ENCODE results near the gene CER1. TPM values are rescaled to one million over a fixed set of nuclear protein-coding genes. Genes with fewer than 3 reads are reported as not detected.

The CER1 gene
- total and polyA plus RNA-seq, 2 of the 8 experiments (the other 6 are each of a cell fraction or from before 2014, with no cell fraction given): 0.26 to 3.4 TPM

DNA sequence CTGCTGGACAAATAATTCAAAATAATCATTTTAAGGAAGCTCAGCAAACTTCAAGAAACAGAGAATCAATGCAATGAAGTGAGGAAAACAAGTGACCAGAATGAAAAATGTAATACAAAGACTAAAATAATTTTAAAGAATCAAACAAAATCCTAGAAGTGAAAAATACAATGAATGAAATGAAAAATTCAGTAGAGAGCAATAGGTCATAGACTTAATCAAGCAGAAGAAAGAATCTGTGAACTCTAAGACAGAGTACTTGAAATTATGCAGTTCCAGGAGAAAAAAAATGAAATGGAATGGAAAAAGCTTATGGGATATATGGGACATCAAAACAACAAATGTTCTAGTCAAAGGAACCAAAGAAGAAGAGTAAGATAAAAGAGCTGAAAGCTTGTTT lies 17.5 kb downstream of the CER1 start (continued):
- TF ChIP-seq, protein P1, sequence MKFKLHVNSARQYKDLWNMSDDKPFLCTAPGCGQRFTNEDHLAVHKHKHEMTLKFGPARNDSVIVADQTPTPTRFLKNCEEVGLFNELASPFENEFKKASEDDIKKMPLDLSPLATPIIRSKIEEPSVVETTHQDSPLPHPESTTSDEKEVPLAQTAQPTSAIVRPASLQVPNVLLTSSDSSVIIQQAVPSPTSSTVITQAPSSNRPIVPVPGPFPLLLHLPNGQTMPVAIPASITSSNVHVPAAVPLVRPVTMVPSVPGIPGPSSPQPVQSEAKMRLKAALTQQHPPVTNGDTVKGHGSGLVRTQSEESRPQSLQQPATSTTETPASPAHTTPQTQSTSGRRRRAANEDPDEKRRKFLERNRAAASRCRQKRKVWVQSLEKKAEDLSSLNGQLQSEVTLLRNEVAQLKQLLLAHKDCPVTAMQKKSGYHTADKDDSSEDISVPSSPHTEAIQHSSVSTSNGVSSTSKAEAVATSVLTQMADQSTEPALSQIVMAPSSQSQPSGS (IDR thresholded peaks at IDR 0.05; ENCODE audit: low read length): no peak
- no peak for TF ChIP-seq YY1 (IDR thresholded peaks at IDR 0.05; ENCODE audit: low read depth, low read length)
